Dedifferentiated amniotic fluid mesenchymal stem cell (primary cell): ENCODE data around the gene TMTC2.
A peak's percentile ranks its signal among the peaks of the same experiment; 100 is the strongest.
"Not testable (repeated sequence)": the region's sequence is repeated elsewhere in the genome, so short reads cannot be mapped to it uniquely, and the experiment has no call there.

ENCODE experiments used
- DNase-seq: peaks from one replicate; pipeline ENCODE4 v3.0.0-alpha.2; 2016; ENCODE audit errors: extremely low spot score

TMTC2 gene

DNA sequence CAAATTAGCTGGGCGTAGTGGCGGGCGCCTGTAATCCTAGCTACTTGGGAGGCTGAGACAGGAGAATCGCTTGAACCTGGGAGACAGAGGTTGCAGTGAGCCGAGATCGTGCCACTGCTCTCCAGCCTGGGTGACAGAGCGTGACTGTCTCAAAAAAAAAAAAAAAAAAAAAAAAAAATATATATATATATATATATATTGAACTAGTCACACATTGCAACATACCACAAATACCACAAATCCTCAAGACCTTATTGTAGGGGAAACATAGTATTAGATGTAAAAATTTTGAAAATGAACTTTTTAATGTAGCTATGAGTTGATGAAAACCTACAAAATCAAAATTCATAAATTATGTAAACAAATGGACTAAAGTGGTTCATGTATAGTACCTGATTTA is 158.4 kb downstream of the TMTC2 start:
- DNase-seq, result not testable (repeated sequence)

DNA sequence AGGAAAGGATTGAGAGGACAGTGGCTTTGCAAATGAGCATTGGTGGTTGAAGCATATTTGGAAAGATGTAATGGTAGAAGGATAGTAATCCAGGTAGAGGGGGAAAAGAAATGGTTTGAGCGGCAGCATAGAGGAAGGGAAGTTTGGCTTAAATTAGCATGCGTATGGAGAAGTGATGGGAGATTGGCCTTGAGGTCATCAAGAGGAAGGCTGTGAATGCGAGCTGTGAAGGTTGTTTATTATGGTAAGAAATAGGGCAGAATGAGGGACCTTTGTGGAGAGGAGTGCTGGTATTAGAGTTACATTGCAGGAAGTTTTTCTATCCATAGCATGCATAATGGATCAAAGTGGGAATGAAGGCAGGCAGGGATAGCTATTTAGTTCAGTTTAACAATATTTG is 162.1 kb downstream of the TMTC2 start:
- DNase-seq, result no peak

DNA sequence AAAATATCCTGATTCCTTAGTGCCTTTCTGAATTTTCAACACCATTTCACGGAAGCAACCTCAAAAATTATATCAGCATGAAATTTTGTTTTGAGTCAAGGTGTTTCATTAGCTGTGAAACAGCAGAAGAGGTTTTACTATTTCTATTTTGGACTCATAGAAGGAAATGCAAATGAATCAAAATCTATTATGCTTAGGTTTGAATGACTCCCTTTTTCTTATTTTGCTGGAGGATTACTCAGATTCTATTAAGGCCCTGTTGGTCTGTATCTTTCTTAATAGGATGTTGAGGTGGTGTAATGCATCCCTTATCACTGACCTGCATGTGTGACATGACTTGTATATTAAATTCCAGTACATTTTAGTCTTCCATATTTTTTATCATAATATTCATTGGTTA is 165.8 kb downstream of the TMTC2 start:
- DNase-seq, result no peak

DNA sequence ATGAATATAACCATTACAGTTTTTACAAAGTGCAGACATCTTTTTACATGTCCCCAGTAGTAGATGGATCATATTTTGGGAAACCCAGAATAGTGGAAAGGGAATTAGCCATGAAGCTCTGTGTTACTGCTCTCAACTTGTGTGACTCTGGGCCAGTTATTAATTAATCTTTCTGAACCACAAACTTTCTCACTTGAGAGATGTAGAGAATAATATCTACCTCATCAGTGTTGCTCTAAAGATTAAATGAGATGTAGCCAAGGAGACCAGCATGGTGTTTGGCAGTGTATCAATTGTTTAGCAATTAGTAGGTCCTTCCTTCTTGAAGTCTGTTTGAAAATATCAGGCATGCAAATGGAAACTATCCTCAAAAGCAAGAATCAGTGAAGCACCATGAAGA is 169.2 kb downstream of the TMTC2 start:
- no peak for DNase-seq

DNA sequence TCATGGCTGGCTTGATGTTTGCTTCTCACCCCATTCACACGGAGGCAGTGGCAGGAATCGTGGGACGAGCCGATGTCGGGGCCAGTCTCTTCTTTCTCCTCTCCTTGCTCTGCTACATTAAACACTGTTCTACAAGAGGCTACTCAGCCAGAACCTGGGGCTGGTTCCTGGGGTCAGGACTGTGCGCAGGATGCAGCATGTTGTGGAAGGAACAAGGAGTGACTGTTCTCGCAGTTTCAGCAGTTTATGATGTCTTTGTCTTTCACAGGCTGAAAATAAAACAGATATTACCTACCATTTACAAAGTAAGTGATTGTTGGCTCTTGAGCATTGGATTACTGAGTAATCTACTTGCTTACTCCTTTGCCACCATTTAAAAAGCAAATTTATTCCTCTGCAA is 170.6 kb downstream of the TMTC2 start:
- DNase-seq, result no peak

DNA sequence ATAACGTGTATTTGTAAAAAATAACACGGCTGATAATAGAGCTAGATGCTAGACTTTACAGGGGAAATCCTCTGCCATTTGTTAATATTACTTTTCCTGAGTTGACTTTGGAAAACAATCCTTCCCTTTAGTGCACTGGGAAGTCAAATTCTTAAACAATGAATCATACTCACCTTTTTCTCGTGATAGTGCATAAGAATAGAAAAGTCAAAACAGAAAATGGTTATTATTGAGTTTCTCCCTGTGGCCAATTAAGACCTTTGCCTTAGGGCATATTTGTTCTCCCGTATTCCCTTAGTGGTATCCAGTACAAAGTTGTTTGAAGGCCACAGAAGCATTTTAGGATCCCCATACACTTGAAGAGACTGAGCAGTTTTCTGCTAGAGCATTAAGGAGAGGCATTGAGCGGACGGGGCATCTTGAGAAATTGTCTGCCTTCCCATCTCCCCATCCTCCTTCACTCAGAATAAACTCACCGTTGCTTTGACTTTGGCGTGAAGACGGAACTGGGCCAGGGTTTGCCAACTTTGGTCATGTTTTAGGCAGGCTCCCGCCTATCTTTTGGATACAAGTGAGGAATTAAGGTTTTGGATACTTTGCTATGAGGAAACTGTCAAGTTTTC is 171.3 kb downstream of the TMTC2 start:
- no peak for DNase-seq

DNA sequence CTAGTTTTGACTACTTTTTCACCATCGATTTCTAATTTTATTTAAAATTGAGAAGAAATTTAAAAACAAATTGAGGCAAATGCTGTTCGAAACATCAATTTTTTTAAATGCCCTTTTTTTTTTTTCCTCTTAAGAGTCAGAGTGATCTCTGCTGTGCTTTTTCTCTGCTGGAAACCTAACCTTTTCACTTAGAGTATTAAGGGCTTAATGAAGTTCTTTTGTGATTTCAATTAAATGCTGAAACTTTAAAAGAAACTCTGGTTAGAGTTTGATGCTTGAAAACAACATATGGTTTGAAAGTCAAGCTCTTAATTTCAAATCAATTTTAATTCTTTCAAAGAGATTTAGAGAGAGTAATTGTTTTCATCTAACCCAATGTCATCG is 171.8 kb downstream of the TMTC2 start:
- DNase-seq, result no peak

DNA sequence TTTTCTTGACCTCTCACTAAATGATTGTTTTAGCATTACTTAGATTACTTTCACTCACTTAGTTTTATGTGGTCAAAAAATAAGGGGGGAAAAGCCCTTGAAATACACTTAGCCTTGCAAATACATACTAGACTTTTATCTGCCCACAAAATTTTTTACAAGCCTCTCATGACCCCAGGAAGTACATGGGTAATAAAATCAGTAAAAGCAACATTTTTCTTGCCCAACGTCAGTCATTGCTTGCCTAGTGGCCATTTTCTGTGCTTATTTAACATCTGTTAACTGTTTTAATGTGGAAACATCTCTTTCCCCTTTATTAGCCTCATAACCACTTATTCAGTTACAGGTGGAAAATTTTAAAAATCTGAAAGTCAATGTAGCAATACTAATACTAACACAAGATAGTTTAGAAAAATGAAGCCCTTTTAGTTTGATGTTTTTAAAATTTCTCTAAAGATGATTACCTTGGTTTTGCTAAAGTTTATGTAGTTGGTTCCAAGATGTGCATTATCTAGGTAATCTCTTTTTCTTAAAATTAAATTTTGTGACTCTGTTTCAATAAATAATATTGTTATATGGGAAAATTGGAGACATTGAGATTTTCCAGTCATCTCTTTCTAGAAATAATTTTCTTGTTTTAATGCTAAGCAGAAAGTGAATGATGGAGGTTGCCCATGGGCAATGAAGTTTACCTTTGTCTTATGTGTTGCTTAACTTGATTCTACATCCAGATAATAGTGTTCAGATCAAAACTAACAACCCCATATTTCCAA is 175.5 kb downstream of the TMTC2 start:
- DNase-seq, result no peak

DNA sequence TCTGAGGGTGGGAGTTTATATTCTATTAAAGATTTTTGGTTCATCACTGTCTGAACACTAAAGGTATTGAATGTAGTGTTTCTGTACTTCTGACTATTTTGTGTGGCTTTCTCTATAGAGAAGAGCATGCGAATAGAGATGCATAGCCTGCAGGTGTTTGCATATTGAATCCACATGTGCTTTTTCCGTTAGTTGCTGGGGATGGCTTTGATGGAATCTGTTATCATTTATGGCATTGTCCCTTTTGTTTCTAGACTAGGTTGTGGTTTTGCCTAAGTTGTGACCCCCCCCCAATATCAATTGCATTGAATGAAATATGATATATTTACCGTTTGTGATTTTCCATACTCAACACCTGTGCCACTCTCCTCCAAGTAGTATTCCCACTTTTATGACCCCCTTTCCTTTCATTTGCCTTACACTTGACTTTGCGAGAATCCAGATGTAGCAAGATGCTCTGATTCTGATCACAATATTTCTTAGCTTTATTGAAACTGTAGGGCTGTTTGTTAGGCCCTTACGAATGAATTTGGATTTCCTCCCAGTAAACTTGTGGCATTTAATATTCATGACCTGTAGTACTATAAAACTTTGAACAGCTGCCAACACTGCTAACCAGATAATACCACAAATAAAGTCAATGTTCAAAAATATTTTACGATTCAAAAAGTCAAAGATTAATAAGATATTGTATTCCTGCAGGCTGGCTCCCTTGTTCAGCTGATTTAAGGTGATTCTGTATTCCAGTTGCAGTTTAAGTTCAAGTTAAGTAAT is 176.4 kb downstream of the TMTC2 start:
- DNase-seq, result no peak

DNA sequence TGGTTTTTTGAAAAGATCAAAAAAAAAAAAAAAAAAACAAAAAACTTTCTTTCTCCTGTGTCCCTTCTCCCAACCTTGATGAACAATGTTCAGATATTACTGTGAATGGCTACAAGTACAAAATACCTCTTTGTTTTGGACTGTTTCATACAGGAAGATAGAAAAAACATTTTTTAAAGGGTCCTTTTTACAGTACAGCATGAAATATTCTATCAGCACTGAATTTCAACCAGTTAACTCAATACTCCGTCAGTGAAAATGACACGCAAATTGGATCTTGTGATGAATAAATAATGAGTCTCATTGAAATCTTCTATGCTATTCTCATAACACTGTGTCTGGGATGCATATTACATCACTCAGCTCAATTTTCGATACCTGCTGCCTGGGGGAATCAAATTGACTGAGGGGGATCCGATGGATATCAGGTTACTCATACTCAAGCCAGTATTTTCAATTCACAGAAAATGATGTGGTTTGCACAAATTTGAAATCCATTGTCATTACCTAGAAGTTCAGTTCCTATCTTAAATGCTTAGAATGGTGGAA is 179.6 kb downstream of the TMTC2 start:
- DNase-seq, result no peak

DNA sequence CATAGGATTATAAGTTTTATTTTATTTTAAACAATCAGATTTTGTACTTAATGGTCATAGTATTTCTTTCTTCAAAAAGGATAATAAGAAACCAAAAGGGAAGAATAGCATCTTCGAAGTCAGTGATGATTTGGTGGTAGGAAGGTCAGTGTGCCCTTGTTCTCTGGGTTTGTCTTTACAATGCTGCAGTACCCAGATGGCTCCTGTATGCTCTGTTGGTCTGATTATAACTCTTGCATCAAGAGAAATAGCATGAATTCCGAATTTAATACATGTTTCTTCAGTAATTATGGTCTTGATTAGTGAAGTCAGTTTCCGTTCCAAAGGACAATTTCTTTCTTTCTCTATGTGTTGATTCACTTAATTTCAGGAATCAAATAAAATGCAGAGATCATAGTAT is 180.2 kb downstream of the TMTC2 start:
- no peak for DNase-seq

DNA sequence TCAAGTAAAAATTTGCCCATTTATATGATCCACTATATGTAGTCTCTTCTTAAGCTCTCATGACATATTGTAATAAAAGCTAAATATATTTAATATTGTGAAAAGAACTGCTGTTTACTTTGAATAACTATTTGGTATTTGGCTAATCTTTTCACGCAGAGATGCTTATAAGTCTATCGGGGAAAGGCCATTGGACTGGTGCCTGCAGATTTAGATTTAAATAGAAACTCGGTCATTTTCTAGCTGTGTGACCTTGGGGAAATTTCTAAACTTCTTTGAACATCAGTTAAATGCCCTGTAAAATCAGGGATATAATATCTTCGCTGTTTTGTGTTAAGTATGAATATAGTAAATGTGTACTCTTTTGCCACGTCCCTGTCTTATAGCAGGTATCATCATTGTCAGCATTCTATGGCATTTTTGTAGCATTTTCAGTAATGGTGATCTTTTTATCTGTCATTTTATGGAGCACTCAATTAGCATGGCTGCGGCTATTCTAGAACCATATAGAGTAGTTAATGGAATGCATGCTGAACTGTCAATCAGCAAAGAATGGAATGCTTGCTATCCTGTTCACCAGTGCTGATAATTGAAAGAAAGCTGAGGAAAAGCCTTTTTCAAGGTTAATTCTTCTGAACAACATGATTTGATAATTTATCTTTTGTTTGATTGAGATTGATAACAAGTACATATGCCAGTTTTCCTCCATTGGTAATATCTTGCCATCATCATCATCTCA is 181.2 kb downstream of the TMTC2 start:
- DNase-seq, result no peak

DNA sequence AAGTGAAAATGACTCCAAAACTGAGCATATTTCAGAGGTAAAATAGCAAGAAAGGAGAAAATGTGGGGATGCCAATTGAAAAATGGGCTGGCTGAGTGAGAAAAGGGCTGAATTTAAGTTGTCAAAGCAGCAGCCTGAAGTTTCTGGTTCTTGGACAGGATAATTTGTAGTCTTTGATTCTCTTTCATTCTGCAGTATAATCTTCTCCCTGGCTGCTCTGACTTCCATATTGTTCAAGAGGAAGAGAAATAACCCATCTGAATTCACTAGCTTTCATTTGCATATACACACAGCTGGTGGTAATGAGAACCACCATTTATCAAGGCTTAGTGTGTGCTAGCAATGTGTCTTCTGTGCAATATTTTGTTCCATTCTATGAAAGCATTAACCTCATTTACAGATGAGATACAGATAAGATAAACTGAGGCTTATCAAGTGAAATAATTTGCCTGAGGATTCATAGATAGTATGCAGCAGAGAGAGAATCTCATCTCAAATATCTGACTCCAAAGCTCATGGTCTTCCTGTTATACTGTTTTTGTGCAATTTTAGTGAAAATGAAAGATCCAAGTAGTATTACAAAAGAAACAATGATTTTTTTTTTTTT is 184.2 kb downstream of the TMTC2 start:
- DNase-seq, result no peak

DNA sequence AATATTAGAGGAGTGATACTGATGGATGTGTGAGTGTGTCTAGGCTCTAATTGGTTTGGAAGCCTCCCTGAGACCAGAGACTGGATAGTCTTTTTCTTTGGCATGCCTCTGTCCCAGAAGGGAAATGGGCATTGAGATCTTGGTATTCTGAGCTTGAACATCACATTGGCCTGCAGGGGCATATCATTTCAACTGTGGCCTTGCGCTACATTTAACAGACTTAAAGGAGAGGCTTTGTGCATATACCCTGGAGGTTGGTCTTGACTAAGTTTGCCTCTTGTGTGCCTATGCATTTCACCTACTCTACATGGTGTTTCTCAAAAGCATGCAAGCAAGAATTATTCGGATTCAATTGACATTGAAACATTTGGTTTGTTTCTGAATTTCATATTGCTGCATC is 185.4 kb downstream of the TMTC2 start:
- no peak for DNase-seq

DNA sequence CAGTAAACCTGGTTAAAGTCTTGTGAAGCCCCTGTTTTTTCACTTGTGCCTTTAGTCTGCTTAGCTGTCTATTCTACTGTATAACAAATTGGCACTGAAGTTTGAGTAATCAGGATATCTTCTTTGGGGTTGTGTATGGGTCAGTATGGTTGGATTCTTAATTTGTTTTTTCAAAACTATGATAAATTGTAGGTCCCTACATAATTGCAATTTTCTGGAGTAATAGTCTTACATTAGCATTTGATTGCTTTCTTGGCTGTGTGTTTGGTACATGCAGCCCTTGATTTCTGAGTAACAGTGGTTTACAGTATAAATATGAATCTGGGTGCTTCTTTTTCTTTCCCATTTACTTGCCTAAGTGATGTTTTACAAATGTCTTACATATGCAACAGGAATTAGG is 186.6 kb downstream of the TMTC2 start:
- no peak for DNase-seq

DNA sequence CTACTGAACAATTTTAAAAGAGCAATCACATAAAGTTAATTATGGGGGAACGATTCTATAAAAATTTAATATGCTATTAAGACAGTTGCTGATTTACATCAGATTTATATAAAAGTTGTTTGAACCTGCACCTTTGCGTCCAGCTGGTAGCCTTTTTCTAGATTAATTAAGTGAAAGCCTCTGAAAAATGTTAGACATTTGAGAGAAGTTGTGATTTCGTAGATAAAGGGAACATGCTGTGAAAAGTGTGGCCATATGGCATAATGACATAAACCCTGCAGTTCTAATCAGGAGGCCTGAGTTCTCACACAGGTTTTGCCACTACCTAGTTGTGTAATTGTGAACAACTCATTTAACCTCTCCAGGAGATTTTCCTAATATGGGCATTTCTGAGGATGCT is 187.2 kb downstream of the TMTC2 start:
- DNase-seq, result no peak

DNA sequence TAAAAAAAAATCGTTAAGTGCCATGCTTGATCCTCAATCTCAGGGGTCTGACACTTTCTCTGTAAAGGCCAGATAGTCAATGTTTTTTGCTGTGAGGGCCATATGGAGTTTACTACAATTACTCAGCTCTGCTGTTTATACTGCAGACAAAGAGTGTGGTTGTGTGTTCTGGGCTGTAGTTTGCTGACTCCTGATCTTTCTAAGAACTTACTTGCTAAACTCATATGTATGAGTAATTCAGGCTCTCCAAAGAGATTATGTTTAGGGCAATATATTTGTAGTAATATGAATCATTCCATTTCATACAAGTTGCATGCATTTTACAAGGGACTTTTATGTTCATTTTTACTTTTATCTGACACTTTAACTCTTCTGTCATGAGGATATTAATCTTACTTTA is 188.2 kb downstream of the TMTC2 start:
- DNase-seq, result peak; percentile 25

DNA sequence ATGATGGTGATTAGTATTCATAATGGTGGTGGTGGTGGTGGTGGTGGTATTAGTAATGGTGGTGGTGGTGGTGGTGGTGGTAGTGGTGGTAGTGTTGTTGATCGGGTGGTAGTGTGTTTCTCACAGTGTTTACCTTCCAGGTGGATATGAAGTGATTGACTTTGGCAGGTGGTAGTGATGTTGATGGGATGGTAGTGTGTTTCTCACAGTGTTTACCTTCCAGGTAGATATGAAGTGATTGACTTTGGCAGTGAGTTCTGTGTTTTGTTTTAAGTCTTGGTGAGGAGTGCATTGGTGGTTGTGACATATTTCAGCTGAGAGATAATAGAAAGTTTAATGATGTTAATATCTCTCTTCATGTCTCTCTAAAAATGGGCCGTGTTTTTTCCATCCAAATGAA is 189.4 kb downstream of the TMTC2 start:
- DNase-seq, result no peak

DNA sequence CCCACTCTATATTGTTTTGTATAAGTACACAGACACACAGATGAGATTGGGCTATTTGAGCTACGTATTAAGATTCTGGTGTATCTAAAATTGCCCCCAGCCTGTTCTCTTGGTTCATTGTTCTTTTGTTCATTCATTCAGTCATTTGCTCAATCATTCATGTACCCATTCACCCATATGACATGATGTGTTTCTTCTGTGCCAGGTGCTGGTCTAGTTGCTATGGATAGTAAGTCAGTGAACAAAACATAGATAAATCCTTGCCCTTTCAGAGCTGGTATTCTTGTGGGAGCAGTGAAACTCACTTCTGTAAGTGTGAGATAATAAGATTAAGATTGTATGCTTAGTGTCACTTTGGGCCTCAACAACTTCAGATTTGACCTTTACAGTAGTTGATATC is 191.3 kb downstream of the TMTC2 start:
- no peak for DNase-seq

DNA sequence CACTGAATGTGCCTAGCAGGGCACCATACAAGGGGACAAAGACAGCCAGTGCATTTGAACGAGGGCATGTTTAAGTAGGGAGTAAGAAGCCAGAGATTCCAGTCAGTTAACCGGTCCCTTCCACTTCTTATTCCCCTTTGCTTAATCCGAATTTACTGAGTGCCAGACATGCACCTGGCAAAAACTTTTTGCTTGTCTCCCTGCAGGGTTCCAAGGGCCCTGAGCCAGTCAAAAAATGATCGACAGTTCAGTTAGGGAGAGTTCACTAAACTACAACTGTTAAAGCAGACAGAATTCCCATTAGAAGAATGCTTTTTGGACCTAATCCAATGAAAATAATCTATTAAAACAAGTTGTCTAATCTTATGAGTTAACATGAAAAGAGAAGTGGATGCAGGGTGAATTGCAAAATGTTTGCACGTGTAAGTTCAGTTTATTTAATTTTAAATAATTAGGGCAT is 193.8 kb downstream of the TMTC2 start:
- DNase-seq, result no peak
